GM21423 (cell line): ENCODE measurements around the gene FNDC11.
A peak's percentile ranks its signal among the peaks of the same experiment; 100 is the strongest.
"Not testable (repeated sequence)": the region's sequence is repeated elsewhere in the genome, so short reads cannot be mapped to it uniquely, and the experiment has no call there.

Source experiments
- ATAC-seq: cut with Tn5 transposase; IDR thresholded peaks from one replicate; pipeline ENCODE4 v1.9.1; 2021; ENCODE audit warnings: mild to moderate bottlenecking, moderate library complexity; ENCODE audit not compliant: unreplicated experiment

The FNDC11 gene

GRCh38 chr20:63553933-63554290 lies at the start of gene FNDC11:
Gene FNDC11 (plus strand): TSS chr20:63554159. CDS start chr20:63555664, 1,505 bp downstream.
- peak; percentile 24 for ATAC-seq

- ATAC-seq: no peak
Measured at GRCh38 chr20:63504642-63505041, 49.3 kb upstream of the FNDC11 start.

GRCh38 chr20:63505281-63505680 lies 48.7 kb upstream of the FNDC11 start:
- no peak for ATAC-seq

- no peak for ATAC-seq
Measured at GRCh38 chr20:63505723-63506122, 48.2 kb upstream of the FNDC11 start.

- ATAC-seq: no peak
Measured at GRCh38 chr20:63507083-63507743, 46.7 kb upstream of the FNDC11 start.

- no peak for ATAC-seq
Measured at GRCh38 chr20:63508072-63508768, 45.7 kb upstream of the FNDC11 start.

GRCh38 chr20:63509088-63509564 lies 44.8 kb upstream of the FNDC11 start:
- no peak for ATAC-seq

- ATAC-seq: no peak
Measured at GRCh38 chr20:63513207-63513606, 40.8 kb upstream of the FNDC11 start.

GRCh38 chr20:63514520-63514919 lies 39.4 kb upstream of the FNDC11 start:
- ATAC-seq: not testable (repeated sequence)

GRCh38 chr20:63517376-63518309 lies 36.3 kb upstream of the FNDC11 start:
- no peak for ATAC-seq

GRCh38 chr20:63518351-63518861 lies 35.6 kb upstream of the FNDC11 start:
- ATAC-seq: no peak

GRCh38 chr20:63518946-63519667 lies 34.9 kb upstream of the FNDC11 start:
- no peak for ATAC-seq

- ATAC-seq: peak; percentile 48
Measured at GRCh38 chr20:63519668-63520503, 34.1 kb upstream of the FNDC11 start.

- peak; percentile 74 for ATAC-seq
Measured at GRCh38 chr20:63520504-63520933, 33.4 kb upstream of the FNDC11 start, which contains the start of gene PPDPF. Gene PPDPF (plus strand): TSS chr20:63520765. CDS start chr20:63521309, 544 bp downstream.

GRCh38 chr20:63520934-63521601 lies 32.9 kb upstream of the FNDC11 start:
- ATAC-seq: peak; percentile 39

GRCh38 chr20:63521602-63522001 lies 32.4 kb upstream of the FNDC11 start:
- no peak for ATAC-seq

- no peak for ATAC-seq
Measured at GRCh38 chr20:63522091-63522868, 31.7 kb upstream of the FNDC11 start.

- ATAC-seq: no peak
Measured at GRCh38 chr20:63522981-63523611, 30.9 kb upstream of the FNDC11 start.
